Peyer's patch (tissue), 4 donors: ENCODE data around the gene CCL16. TPM values are rescaled to one million over a fixed set of nuclear protein-coding genes. Genes with fewer than 3 reads are reported as not detected.

Source experiments
- DNase-seq, 3 donors: peaks; one replicate each; pipeline ENCODE4 v3.0.0-alpha.2; 2017 to 2019
- H3K27ac ChIP-seq, 4 donors: fragments of 200-600 bp; sonication (generic); one replicate each; pipeline ENCODE4 v1.5.1; 2016 to 2019
- H3K27me3 ChIP-seq, 2 donors: fragments of 200-600 bp; sonication (generic); one replicate each; pipeline ENCODE4 v1.5.1; 2019
- H3K36me3 ChIP-seq, 3 donors: fragments of 200-600 bp; sonication (generic); one replicate each; pipeline ENCODE4 v1.5.1; 2016 to 2019
- H3K4me1 ChIP-seq, 4 donors: fragments of 200-600 bp; sonication (generic); one replicate each; pipeline ENCODE4 v1.5.1; 2016 to 2019
- H3K4me3 ChIP-seq, 4 donors: fragments of 200-600 bp; sonication (generic); 1 replicate in 3 of 4; 2 replicates in 1 of 4; pipeline ENCODE4 v1.5.1; 2016 to 2019; ENCODE audit warnings: mild to moderate bottlenecking in 1 of 4
- H3K9me3 ChIP-seq, 4 donors: fragments of 200-600 bp; sonication (generic); one replicate each; pipeline ENCODE4 v1.5.1; 2016 to 2019; ENCODE audit warnings: mild to moderate bottlenecking in 1 of 4
- POLR2A ChIP-seq, 2 donors: fragments of 450-650 bp; IDR thresholded peaks; one replicate each; pipeline ENCODE4 v1.5.1; 2017; ENCODE audit warnings: antibody characterized with exemption in 2 of 2, mild to moderate bottlenecking in 2 of 2, moderate library complexity in 2 of 2
- total RNA-seq, 4 donors: library from RNA; depleted of rRNA; stranded (reverse); fragments of >200 nt; gene quantifications; one replicate each; pipeline ENCODE4 v1.1.0, GENCODE V29; 2016
- TF ChIP-seq, protein P1 (sequence below), 6 experiments: fragments of 450-650 bp in 4 of 6; fragments of 200-600 bp in 2 of 6; sonication (generic) in 1 of 6; IDR thresholded peaks; one replicate each; pipeline ENCODE4 v1.5.1; 2017 to 2019; ENCODE audit warnings: antibody characterized with exemption in 6 of 6, mild to moderate bottlenecking in 3 of 6, moderate library complexity in 1 of 6

CCL16 gene
- total RNA-seq, 4 donors from 2014 or later, result 0.54 to 1.1 TPM; not detected in 2

DNA sequence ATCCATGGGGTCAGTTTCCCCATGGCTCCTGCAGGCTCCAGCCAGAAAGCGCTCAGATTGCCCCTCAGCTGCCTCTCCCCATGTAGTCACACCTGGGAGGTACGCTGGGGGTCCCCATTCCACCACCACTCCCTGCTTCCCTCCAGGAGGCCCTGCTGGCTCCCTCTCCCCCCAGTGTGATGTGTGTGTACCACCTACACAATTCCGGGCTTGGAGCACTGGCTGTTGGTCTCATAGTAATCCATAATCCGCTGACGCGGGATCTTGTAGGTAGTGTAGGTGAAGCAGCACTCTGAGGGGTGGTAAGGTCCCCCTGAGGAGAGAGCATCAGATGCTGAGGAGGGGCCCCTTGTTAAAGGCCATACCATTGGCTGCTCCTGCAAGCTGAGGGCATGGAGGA lies 2.8 kb upstream of the CCL16 start:
- Histone ChIP-seq H3K27ac (no peak overlapping the region), H3K36me3 (peaks cover 0 to 5% (median 0%) of the 10 kb centered on the region in 3 donors), H3K4me1 (no peaks in the 10 kb centered on the region), H3K4me3 (no peak overlapping the region), H3K27me3 (no peaks in the 10 kb centered on the region), H3K9me3 (no peaks in the 10 kb centered on the region)
- no peak for DNase-seq
- TF ChIP-seq, protein P1, sequence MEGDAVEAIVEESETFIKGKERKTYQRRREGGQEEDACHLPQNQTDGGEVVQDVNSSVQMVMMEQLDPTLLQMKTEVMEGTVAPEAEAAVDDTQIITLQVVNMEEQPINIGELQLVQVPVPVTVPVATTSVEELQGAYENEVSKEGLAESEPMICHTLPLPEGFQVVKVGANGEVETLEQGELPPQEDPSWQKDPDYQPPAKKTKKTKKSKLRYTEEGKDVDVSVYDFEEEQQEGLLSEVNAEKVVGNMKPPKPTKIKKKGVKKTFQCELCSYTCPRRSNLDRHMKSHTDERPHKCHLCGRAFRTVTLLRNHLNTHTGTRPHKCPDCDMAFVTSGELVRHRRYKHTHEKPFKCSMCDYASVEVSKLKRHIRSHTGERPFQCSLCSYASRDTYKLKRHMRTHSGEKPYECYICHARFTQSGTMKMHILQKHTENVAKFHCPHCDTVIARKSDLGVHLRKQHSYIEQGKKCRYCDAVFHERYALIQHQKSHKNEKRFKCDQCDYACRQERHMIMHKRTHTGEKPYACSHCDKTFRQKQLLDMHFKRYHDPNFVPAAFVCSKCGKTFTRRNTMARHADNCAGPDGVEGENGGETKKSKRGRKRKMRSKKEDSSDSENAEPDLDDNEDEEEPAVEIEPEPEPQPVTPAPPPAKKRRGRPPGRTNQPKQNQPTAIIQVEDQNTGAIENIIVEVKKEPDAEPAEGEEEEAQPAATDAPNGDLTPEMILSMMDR (IDR thresholded peaks at IDR 0.05), result no peak
- no peak for TF ChIP-seq POLR2A (IDR thresholded peaks at IDR 0.05)

GRCh38 chr17:35982409-35983191 lies 1.3 kb upstream of the CCL16 start:
- no peaks in the 10 kb centered on the region for H3K9me3 ChIP-seq
- no peak for DNase-seq
- no peak overlapping the region for H3K27ac ChIP-seq
- TF ChIP-seq POLR2A (IDR thresholded peaks at IDR 0.05), result no peak
- TF ChIP-seq, protein P1 (IDR thresholded peaks at IDR 0.05), result no peak
- H3K4me1 ChIP-seq, result no peaks in the 10 kb centered on the region
- H3K4me3 ChIP-seq, result no peak overlapping the region
- H3K27me3 ChIP-seq, result no peaks in the 10 kb centered on the region
- no peaks in the 10 kb centered on the region for H3K36me3 ChIP-seq

DNA sequence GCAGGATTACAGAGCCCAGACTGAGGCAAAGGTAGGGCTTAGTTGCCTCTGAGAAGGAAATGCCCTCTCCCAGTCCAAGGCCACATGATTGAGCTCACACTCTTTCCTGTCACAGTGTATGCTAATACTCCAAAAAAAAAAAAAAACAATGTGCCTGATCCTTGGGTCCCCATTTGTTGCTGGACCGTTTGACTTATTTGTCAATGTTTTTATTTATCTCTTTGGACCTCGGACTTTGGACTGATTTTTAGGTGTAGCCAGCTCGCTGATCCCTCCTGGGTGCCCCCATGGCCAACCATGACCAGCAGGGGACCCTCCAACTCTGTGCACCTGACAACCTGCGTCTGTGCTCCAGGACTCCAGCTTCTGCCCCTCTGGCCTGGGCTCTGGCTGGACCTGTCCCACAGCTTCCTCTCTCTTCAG lies 622 bp upstream of the CCL16 start:
- no peak overlapping the region for H3K27ac ChIP-seq
- H3K27me3 ChIP-seq, result no peaks in the 10 kb centered on the region
- no peaks in the 10 kb centered on the region for H3K4me1 ChIP-seq
- peak in 2 of 3 donors; percentile 54 to 58 for DNase-seq
- no peak overlapping the region for H3K4me3 ChIP-seq
- H3K36me3 ChIP-seq, result no peaks in the 10 kb centered on the region
- no peak for TF ChIP-seq POLR2A (IDR thresholded peaks at IDR 0.05)
- TF ChIP-seq, protein P1 (IDR thresholded peaks at IDR 0.05), result peak in 4 of 6 experiments; percentile 18 to 50 (median 36)
- no peaks in the 10 kb centered on the region for H3K9me3 ChIP-seq

- Histone ChIP-seq H3K27ac (no peak overlapping the region), H3K4me3 (no peak overlapping the region), H3K4me1 (peaks cover 0 to 5% (median 0%) of the 10 kb centered on the region in 4 donors), H3K36me3 (no peaks in the 10 kb centered on the region), H3K27me3 (no peaks in the 10 kb centered on the region), H3K9me3 (no peaks in the 10 kb centered on the region)
- TF ChIP-seq POLR2A (IDR thresholded peaks at IDR 0.05), result no peak
- TF ChIP-seq, protein P1 (IDR thresholded peaks at IDR 0.05), result no peak
- DNase-seq, result no peak
Measured at GRCh38 chr17:35978346-35978745, 3.0 kb downstream of the CCL16 start.

- Histone ChIP-seq H3K4me3 (no peak overlapping the region), H3K36me3 (no peaks in the 10 kb centered on the region), H3K27me3 (no peaks in the 10 kb centered on the region), H3K9me3 (no peaks in the 10 kb centered on the region), H3K4me1 (peaks cover 0 to 11% (median 0%) of the 10 kb centered on the region in 4 donors), H3K27ac (no peak overlapping the region)
- DNase-seq, result no peak
- TF ChIP-seq, protein P1 (IDR thresholded peaks at IDR 0.05), result no peak
- no peak for TF ChIP-seq POLR2A (IDR thresholded peaks at IDR 0.05)
Measured at GRCh38 chr17:35977509-35977908, 3.8 kb downstream of the CCL16 start.
